GM12878 (cell line): ENCODE data around the gene NAV2. TPM values are rescaled to one million over a fixed set of nuclear protein-coding genes. Genes with fewer than 3 reads are reported as not detected.

Source experiments
- ATAC-seq: fragments of 200-7000 bp; cut with Tn5 transposase; 3 replicates; pipeline ENCODE4 v1.9.1; 2020; ENCODE audit warnings: mild to moderate bottlenecking, moderate library complexity
- BruUV-seq: library from RNA; stranded (reverse); fragments of 400-500 nt; replicated peaks from 2 replicates; lab custom pipeline; 2021; lab: Mats Ljungman, UMichigan
- CTCF ChIA-PET: fragments of 300-600 bp; sonication (Branson Sonifier 250); formaldehyde crosslinking; extraction: SDS; loops from one replicate; lab custom pipeline; 2021; ENCODE audit warnings: inconsistent platforms; lab: Yijun Ruan, JAX
- POLR2A ChIA-PET: fragments of 350-600 bp; formaldehyde crosslinking; extraction: SDS; loops from one replicate; lab custom pipeline; 2021; ENCODE audit warnings: inconsistent platforms; lab: Charles Lee
- RAD21 ChIA-PET: fragments of 300-600 bp; sonication (Branson Sonifier 250); formaldehyde crosslinking; loops from one replicate; lab custom pipeline; 2023; ENCODE audit warnings: antibody characterized with exemption; ENCODE audit not compliant: unreplicated experiment; lab: Charles Lee
- SMC1A ChIA-PET: fragments of 300-600 bp; sonication (Branson Sonifier 250); formaldehyde crosslinking; loops from one replicate; lab custom pipeline; 2023; ENCODE audit not compliant: unreplicated experiment, uncharacterized antibody; lab: Charles Lee
- DNase-seq: peaks from one replicate; pipeline ENCODE4 v3.0.0-alpha.2; 2011; ENCODE audit warnings: low read depth, low spot score
- FAIRE-seq: peaks from 3 replicates; lab custom pipeline; 2011; peaks lifted over from hg19 to GRCh38; lab: Jason Lieb, UNC
- H2AFZ ChIP-seq: 2 replicates; pipeline ENCODE4 v1.6.0; 2011; ENCODE audit warnings: low read depth, low read length, control low read depth; ENCODE audit not compliant: control insufficient read depth
- H3K27ac ChIP-seq: 2 replicates; pipeline ENCODE4 v1.5.1; 2011; ENCODE audit warnings: control low read depth; ENCODE audit not compliant: control insufficient read depth, insufficient read depth
- H3K27me3 ChIP-seq, 2 experiments: replicated peaks in 1 of 2; 2 replicates each; pipeline versions ENCODE4 v1.6.0 to v1.6.1; 2011; ENCODE audit warnings: low read length in 1 of 2; ENCODE audit not compliant: control insufficient read depth in 2 of 2, insufficient read depth in 2 of 2
- H3K36me3 ChIP-seq, 2 experiments: 2 replicates each; pipeline ENCODE4 v1.5.1; 2011; ENCODE audit warnings: low read length in 1 of 2; ENCODE audit not compliant: control insufficient read depth in 2 of 2, insufficient read depth in 2 of 2
- H3K4me1 ChIP-seq: 2 replicates; pipeline ENCODE4 v1.6.1; 2011; ENCODE audit warnings: mild to moderate bottlenecking, low read length, moderate library complexity, mixed read lengths; ENCODE audit not compliant: control insufficient read depth, insufficient read depth
- H3K4me2 ChIP-seq: 2 replicates; pipeline ENCODE4 v1.6.0; 2011; ENCODE audit warnings: control low read depth; ENCODE audit not compliant: control insufficient read depth, insufficient read depth
- H3K4me3 ChIP-seq: fragments of 200-600 bp; sonication (generic); 2 replicates; pipeline ENCODE4 v1.5.1; 2016
- H3K79me2 ChIP-seq: 2 replicates; pipeline ENCODE4 v1.6.0; 2011; ENCODE audit warnings: low read length; ENCODE audit not compliant: control insufficient read depth, insufficient read depth
- H3K9ac ChIP-seq: 2 replicates; pipeline ENCODE4 v1.8.0; 2011; ENCODE audit warnings: low read length, control low read depth, mixed read lengths; ENCODE audit not compliant: control insufficient read depth, insufficient read depth
- H3K9me3 ChIP-seq: replicated peaks from 3 replicates; pipeline ENCODE4 v1.5.1; 2011; ENCODE audit warnings: mild to moderate bottlenecking, low read length; ENCODE audit not compliant: control insufficient read depth, insufficient read depth
- H4K20me1 ChIP-seq: 2 replicates; pipeline ENCODE4 v1.6.0; 2011; ENCODE audit not compliant: control insufficient read depth, insufficient read depth
- BCL3 ChIP-seq: IDR thresholded peaks from 2 replicates; pipeline ENCODE4 v1.6.1; 2011; ENCODE audit warnings: borderline replicate concordance, low read depth, mild to moderate bottlenecking, moderate library complexity, low read length; ENCODE audit not compliant: insufficient read depth, poor library complexity, severe bottlenecking
- BRCA1 ChIP-seq: IDR thresholded peaks from 2 replicates; pipeline ENCODE4 v1.6.1; 2011; ENCODE audit warnings: low read depth, low read length, improper control_type of control experiment
- ETV6 ChIP-seq, 2 experiments: fragments of 450-650 bp in 1 of 2; IDR thresholded peaks in 1 of 2; conservative IDR thresholded peaks in 1 of 2; 2 replicates each; pipeline ENCODE4 v1.6.1; 2014; ENCODE audit warnings: antibody characterized with exemption in 1 of 2, borderline replicate concordance in 1 of 2, low read depth in 1 of 2, mild to moderate bottlenecking in 1 of 2, moderate library complexity in 1 of 2
- FOS ChIP-seq: IDR thresholded peaks from 3 replicates; pipeline ENCODE4 v1.6.1; 2011; ENCODE audit warnings: borderline replicate concordance; ENCODE audit not compliant: insufficient read length; ENCODE audit errors: extremely low read depth
- JUND ChIP-seq: IDR thresholded peaks from 2 replicates; pipeline ENCODE4 v1.6.1; 2012; ENCODE audit warnings: low read depth, mild to moderate bottlenecking, low read length, improper control_type of control experiment, moderate library complexity
- KAT2A ChIP-seq: conservative IDR thresholded peaks from 2 replicates; pipeline ENCODE4 v1.6.1; 2011; ENCODE audit warnings: low read depth, low read length; ENCODE audit not compliant: control insufficient read depth
- MXI1 ChIP-seq: fragments of 150-350 bp; IDR thresholded peaks from 2 replicates; pipeline ENCODE4 v1.6.1; 2011; ENCODE audit warnings: low read depth, mild to moderate bottlenecking, inconsistent platforms, low read length, improper control_type of control experiment
- NFYA ChIP-seq: IDR thresholded peaks from 2 replicates; pipeline ENCODE4 v1.6.1; 2011; ENCODE audit warnings: low read depth, mild to moderate bottlenecking, low read length, improper control_type of control experiment, borderline replicate concordance
- NR2C2 ChIP-seq: IDR thresholded peaks from 2 replicates; pipeline ENCODE4 v1.6.1; 2011; ENCODE audit warnings: borderline replicate concordance, low read depth; ENCODE audit not compliant: control insufficient read depth, insufficient read length
- POLR2AphosphoS5 ChIP-seq: IDR thresholded peaks from 2 replicates; pipeline ENCODE4 v1.6.1; 2011; ENCODE audit warnings: mild to moderate bottlenecking, low read length, inconsistent platforms
- SREBF1 ChIP-seq: IDR thresholded peaks from 2 replicates; pipeline ENCODE4 v1.6.1; 2012; ENCODE audit warnings: mild to moderate bottlenecking, low read length
- TARDBP ChIP-seq: IDR thresholded peaks from 2 replicates; pipeline ENCODE4 v1.6.1; 2016; ENCODE audit warnings: borderline replicate concordance
- YBX1 ChIP-seq: fragments of 450-650 bp; IDR thresholded peaks from 2 replicates; pipeline ENCODE4 v1.6.1; 2016; ENCODE audit warnings: antibody characterized with exemption
- YY1 ChIP-seq: IDR thresholded peaks from 2 replicates; pipeline ENCODE4 v1.6.1; 2011; ENCODE audit warnings: low read depth, mild to moderate bottlenecking, low read length
- ZNF217 ChIP-seq: fragments of 450-650 bp; IDR thresholded peaks from 2 replicates; pipeline ENCODE4 v1.6.1; 2017; ENCODE audit warnings: antibody characterized with exemption, mild to moderate bottlenecking
- ZZZ3 ChIP-seq: IDR thresholded peaks from 2 replicates; pipeline ENCODE4 v1.6.1; 2011; ENCODE audit warnings: low read depth; ENCODE audit not compliant: control insufficient read depth, insufficient read length
- WGBS: methylation state at CpG from one replicate; pipeline ENCODE4 v1.1.6; 2016; ENCODE audit warnings: low lambda C conversion rate; ENCODE audit not compliant: insufficient replicate concordance, insufficient coverage; ENCODE audit errors: missing lambda C conversion rate; 5-methylcytosine and 5-hydroxymethylcytosine counted together
- in situ Hi-C: fragments of 300-500 bp; cut with MboI; formaldehyde crosslinking; loops from 9 replicates; pipeline ENCODE4 v1.14.3; 2018; ENCODE audit warnings: mixed read lengths
- intact Hi-C: fragments of 100-400 bp; cut with micrococcal nuclease; formaldehyde crosslinking; loops from one replicate; pipeline ENCODE4 v1.14.2; 2022; ENCODE audit not compliant: unreplicated experiment
- polyA plus RNA-seq, 11 experiments: library from polyadenylated mRNA; depleted of rRNA in 4 of 11; unstranded in 6 of 11; stranded (reverse) in 5 of 11; fragments of >200 nt; fragmentation: Nextera tagmentation in 4 of 11; fragmentation: Illumina TruSeq in 1 of 11; extraction: Ambion mirVana in 4 of 11; extraction: Trizol in 1 of 11; gene quantifications; 1 replicate in 1 of 11; 2 replicates in 10 of 11; pipeline versions ENCODE4 v1.2.1 to v1.2.3, GENCODE V29; 2011 to 2016; ENCODE audit warnings: inconsistent platforms in 2 of 11, missing spikeins in 2 of 11, low read depth in 1 of 11
- total RNA-seq, 4 experiments: library from RNA; depleted of rRNA in 3 of 4; stranded (reverse); fragments of >200 nt in 3 of 4; fragmentation: Illumina TruSeq in 1 of 4; extraction: Trizol in 1 of 4; gene quantifications; 2 replicates each; pipeline versions ENCODE4 v1.2.1 to v1.2.3, GENCODE V29; 2013 to 2021

The NAV2 gene
- total and polyA plus RNA-seq, 10 of the 15 experiments (the other 5 are each of a cell fraction or from before 2014, with no cell fraction given), result 0.35 to 6.1 (median 1.1) TPM

- no peak for TF ChIP-seq FOS
Measured at GRCh38 chr11:20045098-20045688, 332.6 kb downstream of the NAV2 start (continued).

- ChIA-PET SMC1A (interaction anchor here (0.8 kb wide), 1 partner anchor 86 kb away, joined by 3 read pairs; no protein-coding TSS in a partner anchor), RAD21 (no interaction called here)
Measured at GRCh38 chr11:20046416-20046815, 333.8 kb downstream of the NAV2 start.

More at GRCh38 chr11:20046416-20046815, 333.8 kb downstream of the NAV2 start:
- no TSS peak for BruUV-seq
- H3K4me1 ChIP-seq, result no peaks in the 10 kb centered on the region
- no peaks in the 10 kb centered on the region for H3K79me2 ChIP-seq
- ChIA-PET CTCF (interaction anchor here (0.7 to 1.3 kb wide), 2 partner anchors 30 to 32 kb away, joined by 3 to 4 read pairs; no protein-coding TSS in a partner anchor), POLR2A (interaction anchor here (0.7 kb wide), 1 partner anchor 19 kb away, joined by 3 read pairs; no protein-coding TSS in a partner anchor)
- no peak overlapping the region for H3K4me2 ChIP-seq
- WGBS, result 82% methylated on average over 3 of the region's 3 CpGs
- no peaks in the 10 kb centered on the region for H4K20me1 ChIP-seq
- no peak for TF ChIP-seq SREBF1
- no peak for TF ChIP-seq ZZZ3
- TF ChIP-seq JUND, result no peak
- no peak for TF ChIP-seq ZNF217
- TF ChIP-seq BRCA1, result no peak
- no peak for TF ChIP-seq MXI1
- TF ChIP-seq NFYA, result no peak
- no peak for TF ChIP-seq NR2C2
- no peak for TF ChIP-seq YBX1
- no peak for TF ChIP-seq BCL3
- no peak for TF ChIP-seq YY1
- no peak for TF ChIP-seq TARDBP
- TF ChIP-seq POLR2AphosphoS5, result no peak
- TF ChIP-seq KAT2A, result no peak
- TF ChIP-seq ETV6 (conservative IDR thresholded peaks at IDR 0.05 in 1 of 2, IDR thresholded peaks at IDR 0.05 in 1 of 2; ENCODE audit: borderline replicate concordance in 1 of 2, low read depth in 1 of 2), result no peak
- H2AFZ ChIP-seq, result no peak overlapping the region
- H3K27ac ChIP-seq, result no peak overlapping the region
- H3K4me3 ChIP-seq, result no peak overlapping the region
- intact Hi-C loops (no loop called here), in situ Hi-C loops (no loop called here)
- H3K9me3 ChIP-seq, result no peaks in the 10 kb centered on the region
- DNase-seq, result no peak
- ATAC-seq, result no peak
- FAIRE-seq, result no peak
- H3K36me3 ChIP-seq, result no peaks in the 10 kb centered on the region
- no peak overlapping the region for H3K9ac ChIP-seq
- no peaks in the 10 kb centered on the region for H3K27me3 ChIP-seq
